GM21381 (cell line): Measurements from ENCODE around the gene PLA2G1B.
"Not testable (repeated sequence)": the region's sequence is repeated elsewhere in the genome, so short reads cannot be mapped to it uniquely, and the experiment has no call there.

Experiments used
- ATAC-seq: cut with Tn5 transposase; IDR thresholded peaks from one replicate; pipeline ENCODE4 v1.9.1; 2021; ENCODE audit warnings: mild to moderate bottlenecking, moderate library complexity; ENCODE audit not compliant: unreplicated experiment

Gene PLA2G1B

DNA sequence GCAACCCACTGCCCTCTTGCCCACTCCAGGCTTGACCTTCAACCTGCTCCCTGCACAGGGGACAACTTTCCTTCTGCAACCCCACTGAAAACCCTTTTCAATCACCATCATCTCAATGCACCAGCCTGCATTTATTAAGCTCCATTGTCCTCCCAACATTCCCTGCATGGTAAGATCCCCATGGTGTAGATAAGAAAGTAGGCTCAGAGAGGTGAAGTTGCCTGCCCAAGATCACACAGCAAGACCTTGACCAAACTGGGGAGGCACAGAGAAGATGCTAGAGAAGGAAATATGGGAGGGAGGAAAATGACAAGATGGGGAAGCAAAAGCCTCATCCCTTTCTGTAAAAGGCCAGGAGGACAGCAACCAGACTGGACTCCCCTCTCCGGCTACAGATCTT, 31.5 kb upstream of the PLA2G1B start:
- ATAC-seq = no peak

DNA sequence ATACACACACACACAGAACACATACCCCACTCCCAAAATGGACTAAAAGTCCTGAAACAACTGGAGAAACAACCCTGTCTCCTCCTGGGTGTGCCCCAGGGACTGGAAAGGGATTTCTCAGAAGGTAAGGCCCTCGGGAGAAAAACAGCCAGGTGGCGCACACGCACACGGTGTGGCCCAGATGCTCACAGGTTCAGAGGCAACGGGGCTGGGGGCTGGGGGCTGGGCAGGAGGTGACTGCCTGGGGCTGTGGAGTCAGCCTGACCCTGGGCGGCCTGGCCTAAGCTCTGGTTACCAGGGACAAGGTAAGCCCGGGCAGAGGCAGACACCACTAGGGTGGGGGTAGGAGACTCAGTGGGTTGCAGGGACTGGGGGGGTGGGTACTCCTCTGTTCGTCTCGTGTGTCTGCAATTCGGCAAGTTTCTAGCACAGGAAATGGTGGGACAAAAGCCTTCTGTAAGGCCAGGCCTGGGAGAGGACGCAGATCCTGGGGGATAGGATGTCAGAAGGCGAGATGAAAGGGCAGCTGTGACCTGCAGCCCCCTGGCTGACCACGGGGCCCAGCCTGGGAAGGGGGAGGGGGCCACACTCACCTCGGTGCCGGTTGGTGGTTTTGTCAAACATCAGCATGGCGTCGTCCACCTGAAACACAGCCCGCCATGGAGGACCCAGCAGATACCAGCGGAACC, 31.0 kb upstream of the PLA2G1B start:
- no peak for ATAC-seq

DNA sequence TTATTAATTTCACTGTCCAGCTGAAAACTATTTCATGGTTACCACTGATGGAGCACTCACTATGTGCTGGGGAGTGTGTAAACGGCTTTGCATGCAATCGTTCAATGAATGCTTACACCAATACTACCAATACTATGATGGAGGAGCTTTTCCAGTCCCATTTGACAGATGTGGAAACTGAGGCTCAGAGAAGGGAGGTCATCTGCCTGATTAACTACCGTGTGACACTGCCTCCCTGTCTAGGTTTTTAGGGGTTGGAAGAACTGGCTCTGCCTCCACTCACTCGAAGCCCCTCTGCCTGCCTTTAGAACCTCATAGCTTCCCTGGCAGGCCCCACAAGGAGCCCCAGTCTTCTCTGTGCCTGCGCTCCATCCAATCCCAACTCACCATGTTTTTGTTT, 29.5 kb upstream of the PLA2G1B start:
- no peak for ATAC-seq

DNA sequence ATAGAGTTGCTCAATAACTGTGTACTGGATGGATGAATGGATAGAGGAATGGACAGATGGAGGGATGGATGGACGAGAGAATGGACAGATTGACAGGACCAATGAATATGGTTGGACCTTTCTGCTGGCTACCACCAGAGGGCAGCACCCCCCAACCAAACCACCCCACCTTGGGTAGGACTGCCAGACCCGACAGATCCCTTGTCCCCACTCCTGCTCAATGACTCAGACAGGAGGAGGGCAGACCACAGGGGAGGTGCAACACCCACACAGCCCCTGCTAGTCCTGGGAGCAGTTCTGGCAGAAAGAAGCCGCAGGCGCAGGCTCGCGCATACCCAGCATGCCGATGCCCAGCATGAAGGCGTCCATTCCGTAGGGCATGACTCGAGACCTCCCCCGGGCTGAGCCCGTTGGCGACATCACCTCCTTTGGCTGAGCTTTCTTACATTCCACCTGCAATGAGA, 29.0 kb upstream of the PLA2G1B start:
- no peak for ATAC-seq

DNA sequence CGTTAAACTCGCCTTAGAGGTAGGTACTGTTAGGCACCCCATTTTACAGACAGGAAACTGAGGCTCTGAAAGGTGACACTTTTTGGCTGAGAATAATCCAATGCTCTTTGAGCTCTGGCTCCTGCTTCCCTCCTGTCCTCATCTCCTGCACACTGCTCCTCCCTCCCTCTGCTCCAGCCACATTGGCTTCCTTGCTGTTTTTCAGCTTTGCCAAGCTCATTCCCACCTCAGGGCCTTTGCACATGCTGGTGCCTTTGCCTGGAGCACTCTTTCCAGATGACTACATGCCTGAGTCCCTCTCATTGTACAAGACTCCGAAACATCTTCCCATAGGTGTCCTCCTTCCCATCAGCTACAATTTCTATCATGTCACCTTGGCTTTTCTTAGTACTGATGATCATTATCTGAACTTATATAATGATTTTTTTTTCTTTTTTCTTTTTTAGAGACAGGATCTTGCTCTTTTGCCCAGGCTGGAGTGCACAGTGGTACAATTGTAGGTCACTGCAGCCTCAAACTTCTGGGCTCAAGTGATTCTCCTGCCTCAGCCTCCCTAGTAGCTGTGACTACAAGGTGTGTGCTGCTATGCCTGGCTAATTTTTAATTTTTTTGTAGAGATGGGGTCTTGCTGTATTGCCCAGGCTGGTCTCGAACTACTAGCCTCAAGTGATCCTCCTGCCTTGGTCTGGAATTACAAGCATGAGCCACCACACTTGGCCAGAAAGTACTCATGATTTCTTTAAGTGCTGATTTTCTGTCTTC, 26.2 kb upstream of the PLA2G1B start:
- no peak for ATAC-seq

DNA sequence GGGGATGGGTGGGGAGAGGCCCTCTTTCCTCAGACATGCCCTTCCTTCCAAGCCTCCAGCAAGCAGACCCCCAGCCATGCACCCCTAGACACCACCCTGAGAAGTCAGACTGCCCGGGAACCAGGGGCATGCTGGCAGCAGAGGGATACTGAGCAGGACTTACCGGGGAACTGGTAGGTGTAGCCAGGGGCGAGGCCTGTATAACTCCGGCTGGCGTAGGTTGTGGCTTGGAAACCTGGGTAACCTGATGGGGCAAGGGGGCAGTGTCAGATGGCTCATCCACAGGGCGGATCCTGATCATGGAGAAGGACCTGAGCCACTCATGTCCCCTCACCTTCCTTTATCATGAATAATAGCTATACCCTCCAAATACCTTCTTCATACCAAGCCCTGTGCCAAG, 25.6 kb upstream of the PLA2G1B start:
- no peak for ATAC-seq

DNA sequence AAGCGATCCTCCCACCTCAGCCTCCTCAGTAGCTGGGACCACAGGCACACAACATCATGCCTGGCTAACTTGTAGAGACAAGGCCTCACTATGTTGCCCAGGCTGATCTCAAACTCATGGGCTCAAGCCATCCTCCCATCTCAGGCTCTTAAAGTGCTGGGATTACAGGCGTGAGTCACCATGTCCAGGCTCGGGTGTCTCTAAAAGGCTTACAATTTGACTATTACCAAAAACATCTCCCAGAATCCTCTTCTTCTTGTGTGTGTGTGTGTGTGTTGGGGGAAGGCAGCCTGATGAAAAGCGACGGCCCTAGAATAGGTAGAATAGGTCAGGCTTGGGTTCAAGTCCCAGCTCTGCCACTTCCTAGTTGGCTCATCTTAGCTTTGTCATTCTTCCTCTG, 24.5 kb upstream of the PLA2G1B start:
- no peak for ATAC-seq

DNA sequence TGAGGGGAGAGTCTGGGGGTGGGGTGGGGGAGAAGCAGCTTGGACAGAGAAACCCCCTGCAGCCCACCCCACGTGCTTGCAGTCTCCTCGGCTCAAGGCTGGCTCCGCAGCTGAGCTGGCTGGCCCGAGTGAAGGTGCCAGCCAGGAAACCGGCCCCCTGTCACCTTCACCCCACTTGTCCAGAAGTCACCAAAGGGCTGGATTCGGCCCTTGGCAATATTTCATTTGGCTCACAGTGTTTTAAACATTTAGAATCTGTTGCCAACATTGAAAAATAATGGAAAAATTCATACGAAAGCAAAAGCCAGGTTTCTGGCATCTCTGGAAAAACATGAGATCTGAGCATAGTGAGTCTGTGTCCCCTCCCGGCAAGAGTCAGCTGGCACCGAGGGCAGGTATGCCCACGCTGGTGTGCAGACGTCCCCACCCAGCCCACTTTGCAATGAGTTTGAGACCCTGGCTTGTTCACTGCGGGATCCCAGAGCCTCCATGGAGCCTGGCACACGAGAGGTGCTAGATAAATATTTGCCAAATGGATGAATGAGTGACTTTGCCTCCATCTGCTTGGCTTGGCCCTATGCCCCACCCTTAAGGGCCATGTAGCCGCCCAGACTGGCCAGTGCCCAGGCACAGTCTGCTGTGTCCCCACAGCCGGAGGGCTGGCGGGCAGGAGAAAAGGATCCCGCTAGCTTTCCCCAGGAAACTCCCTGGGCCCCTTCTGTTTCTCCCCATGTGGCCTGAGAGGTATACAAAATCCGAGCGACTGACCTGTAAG, 23.2 kb upstream of the PLA2G1B start:
- ATAC-seq = no peak

DNA sequence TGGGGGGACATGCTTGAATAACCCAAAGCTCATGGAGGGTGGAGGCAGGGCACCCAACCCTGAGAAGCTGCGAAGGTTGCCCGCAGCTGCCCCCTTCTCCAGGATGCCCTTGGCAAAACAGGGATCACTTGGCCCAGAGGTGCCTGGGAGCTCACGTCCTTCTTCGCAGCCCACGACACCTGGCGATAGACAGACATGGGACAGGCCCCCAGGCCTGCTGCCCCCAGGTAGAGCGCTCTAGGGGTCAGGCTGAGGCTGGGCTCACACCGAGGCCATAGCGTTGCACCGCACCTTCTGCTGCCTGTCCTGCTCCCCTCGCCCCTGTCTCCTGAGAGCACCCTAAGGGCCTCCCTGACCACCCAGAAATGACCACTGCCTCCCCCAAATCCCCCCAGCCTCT, 20.2 kb upstream of the PLA2G1B start:
- no peak for ATAC-seq

DNA sequence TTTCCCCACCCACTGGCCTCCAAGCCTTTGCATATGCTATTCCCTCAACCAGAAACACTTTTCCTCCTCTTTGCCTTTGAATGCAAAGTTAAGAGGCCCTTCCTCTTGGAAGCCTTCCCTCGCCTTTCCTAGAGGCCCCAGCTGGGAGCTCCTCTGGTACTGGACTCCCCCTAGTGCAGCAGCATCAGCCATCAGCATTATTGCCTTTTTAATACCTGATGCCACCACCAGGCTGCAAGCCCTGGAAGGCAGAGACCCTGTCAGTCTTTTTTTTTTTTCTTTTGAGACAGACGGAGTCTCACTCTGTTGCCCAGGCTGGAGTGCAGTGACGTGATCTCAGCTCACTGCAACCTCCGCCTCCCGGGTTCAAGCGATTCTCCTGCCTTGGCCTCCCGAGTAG, 19.1 kb upstream of the PLA2G1B start:
- no peak for ATAC-seq

DNA sequence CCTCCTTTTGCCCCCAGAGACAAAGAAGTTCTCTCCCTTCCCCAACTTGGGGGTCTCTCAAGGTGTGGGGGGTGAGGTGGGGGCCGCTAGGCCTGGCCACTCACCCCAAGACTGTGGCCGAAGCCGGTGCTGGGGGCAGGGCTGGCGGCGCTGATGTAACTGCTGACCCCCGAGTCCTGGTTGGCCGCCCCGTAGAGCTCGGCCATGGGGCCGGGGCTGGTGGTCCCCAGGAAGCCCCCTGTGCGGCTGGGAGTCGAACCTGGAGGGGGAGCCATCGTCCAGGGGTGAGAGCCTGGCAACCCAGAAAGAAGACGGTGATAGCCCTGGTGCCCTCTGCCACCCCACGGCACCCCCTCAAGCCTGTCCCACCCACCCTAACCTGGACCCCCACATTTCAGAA, 18.5 kb upstream of the PLA2G1B start:
- ATAC-seq = no peak

DNA sequence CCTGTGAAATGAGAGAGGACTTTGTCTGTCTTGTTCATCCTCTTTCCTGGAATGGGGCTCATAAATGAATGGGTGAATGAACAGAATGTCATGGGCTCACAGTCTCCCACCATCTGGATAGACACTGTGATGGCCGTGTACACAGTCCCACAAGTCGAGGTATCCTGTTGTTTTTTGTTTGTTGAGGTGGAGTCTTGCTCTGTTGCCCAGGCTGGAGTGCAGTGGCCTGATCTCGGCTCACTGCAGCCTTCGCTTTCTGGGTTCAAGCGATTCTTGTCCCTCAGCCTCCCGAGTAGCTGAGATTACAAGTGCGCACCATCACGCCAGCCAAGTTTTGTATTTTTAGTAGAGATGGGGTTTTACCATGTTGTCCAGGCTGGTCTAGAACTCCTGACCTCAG, 16.1 kb upstream of the PLA2G1B start:
- ATAC-seq = no peak

DNA sequence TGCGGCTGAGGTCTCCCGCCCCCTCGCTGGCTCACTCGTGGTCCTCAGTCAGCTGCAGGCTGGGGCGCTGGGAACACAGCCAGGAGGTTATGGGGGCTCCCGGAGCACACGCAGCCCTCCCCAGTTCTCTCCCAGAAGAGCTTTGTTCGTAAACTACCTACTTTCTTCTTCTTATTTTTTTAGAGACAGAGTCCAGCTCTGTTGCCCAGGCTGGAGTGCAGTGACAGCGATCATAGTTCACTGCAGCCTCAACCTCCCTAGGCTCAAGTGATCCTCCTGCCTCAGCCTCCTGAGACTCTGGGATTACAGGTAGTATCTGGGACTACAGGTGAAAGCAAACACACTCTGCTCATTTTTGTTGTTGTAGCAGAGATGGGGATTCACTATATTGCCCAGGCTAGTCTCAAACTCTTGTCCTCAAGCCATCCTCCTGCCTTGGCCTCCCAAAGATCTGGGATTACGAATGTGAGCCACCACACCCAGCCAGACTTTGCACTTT, 15.5 kb upstream of the PLA2G1B start:
- ATAC-seq = no peak

DNA sequence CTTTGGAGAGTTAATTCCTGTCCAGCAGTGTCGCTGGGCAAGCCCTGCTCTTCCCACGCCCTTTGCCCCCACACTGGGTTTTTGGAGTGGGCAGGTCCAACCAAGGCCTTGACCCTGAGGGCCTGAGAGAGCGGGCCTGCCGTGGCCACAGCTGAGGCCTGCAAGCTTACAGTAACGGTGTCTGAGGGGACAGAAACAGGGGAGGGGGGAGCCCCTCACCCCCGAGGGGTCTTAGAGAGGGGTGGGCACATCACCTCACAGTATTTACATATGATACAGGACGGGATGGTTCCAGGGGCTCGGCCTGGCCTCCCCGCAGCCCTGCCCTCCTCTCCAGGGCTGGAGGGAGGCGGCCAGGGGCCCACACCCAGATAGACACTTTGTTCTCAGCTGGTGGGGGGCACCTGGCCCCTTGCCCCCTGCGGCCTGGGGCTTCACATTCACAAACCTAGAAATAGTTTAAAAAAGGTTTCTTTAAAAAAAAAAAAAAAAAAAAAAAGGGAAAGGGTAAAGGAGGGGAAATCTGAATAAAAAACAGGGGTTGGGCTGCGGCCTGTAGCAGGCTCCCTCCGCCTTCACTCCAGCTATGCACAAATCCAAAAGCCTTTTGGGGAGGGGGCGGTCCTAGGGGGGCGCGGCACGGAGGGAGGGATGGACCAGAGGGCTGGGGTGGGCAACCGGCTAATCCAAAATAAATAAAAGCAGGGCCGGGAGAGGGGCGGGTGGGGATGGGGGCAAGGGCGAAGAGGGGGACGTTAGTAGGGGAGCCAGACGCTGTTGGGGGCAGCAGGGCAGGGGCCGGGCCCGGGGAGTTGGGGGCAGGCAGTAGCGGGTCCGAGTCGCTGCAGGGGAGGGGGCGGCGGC, 14.8 kb upstream of the PLA2G1B start:
- ATAC-seq = no peak

DNA sequence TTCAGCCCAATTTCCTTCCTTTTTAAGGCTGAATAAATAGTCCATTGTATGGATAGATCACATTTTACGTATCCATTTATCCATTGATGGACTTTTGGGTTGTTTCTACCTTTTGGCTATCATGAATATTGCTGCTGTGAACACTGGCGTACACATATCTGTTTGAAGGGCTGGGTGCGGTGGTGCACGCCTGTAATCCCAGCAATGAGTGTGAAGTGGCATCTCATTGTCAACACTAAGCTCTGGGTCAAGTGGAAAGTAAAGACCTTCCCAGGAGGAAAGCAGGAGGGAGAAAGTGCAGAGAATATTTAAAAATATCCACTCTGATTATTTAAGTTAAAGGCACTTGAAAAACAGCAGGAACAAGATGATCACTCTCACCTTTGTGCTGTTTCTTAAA, 11.7 kb upstream of the PLA2G1B start:
- no peak for ATAC-seq

DNA sequence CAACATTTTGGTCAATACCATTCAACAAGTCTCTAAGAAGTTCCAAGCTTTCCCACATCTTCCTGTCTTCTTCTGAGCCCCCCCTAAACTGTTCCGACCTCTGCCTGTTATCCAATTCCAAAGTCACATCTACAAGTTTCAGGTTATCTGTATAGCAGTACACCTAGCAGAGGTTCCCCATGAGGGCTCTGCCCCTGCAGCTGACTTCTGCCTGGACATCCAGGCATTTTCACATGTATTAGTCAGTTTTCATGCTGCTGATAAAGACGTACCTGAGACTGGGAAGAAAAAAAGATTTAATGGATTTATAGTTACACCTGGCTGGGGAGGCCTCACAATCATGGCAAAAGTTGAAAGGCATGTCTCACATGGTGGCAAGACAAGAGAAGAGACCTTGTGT, 10.2 kb upstream of the PLA2G1B start:
- ATAC-seq = no peak

DNA sequence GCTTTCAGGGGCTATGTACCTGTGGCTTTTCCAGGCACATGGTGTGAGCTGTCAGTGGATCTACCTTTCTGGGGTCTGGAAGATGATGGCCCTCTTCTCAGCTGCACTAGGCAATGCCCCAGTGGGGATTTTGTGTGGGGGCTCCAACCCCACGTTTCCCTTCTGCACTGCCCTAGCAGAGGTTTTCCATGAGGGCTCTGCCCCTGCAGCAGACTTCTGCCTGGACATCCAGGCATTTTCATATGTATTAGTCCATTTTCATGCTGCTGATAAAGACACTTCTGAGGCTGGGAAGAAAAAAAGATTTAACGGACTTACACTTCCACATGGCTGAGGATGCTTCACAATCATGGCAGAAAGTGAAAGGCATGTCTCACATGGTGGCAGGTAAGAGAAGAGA, 8.8 kb upstream of the PLA2G1B start:
- not testable (repeated sequence) for ATAC-seq

DNA sequence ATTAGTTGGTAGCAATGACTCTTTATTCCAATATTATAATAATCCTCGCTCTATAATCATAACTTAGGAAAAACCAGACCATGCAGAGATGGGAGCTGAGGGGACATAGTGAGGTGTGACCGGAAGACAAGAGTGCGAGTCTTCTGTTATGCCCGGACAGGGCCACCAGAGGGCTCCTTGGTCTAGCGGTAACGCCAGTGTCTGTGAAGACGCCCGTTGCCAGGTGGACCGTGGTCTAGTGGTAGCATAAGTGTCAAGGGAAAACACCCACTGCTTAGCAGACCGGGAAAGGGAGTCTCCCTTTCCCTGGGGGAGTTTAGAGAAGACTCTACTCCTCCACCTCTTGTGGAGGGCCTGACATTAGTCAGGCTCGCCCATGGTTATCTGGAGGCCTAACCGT, 7.9 kb upstream of the PLA2G1B start:
- not testable (repeated sequence) for ATAC-seq

DNA sequence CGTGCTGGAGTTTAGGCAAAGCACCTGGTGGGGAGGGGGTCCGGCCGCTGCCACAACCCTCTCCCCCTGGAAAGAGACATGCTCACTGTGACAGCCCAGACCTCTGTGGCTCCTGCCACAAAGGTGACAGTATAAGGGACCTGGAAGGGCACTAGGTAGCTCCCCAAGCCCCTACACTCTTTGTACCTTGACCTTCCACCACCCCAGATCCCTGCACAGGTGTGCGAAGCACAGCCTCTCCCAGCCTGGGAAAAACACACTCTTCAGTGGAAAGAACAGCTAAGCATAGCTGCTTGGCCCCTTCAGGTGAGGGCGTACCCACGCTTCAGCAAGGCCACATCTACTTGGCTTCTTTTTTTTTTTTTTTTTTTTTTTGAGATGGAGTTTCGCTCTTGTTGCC, 4.9 kb upstream of the PLA2G1B start:
- ATAC-seq = no peak

DNA sequence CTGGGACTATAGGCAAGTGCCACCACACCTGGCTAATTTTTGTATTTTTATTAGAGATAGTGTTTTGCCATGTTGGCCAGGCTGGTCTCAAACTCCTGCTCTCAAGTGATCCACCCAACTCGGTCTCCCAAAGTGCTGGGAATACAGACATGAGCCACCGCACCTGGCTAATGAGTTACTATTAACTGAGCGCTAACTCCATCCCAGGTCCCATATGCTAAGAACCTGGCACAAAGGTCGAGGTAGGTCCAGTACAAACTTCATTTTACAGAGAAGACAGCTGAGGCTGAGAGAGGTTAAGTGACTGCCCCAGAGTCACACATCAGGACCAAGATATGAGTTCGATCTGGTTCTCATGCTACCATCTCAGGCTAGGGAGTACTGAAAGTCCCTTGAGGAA, 4.5 kb upstream of the PLA2G1B start:
- no peak for ATAC-seq

DNA sequence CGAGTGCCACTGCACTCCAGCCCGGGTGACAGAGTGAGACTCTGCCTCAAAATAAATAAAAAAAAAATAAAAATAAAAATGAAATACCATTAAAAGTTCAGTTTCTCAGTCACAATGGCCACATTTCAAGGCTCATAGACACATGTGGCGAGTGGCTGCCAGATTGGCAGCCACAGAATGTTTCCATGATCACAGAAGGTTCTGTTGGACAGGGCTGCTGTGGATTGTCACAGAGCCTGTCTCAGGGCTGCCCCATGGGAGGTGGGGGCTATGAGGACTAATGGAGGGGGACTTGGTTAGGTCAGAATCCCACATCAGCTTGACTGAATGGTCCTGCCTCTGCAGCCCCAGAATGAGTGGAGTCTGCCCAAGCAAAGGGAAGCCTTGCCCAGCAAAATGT, 3.8 kb upstream of the PLA2G1B start:
- no peak for ATAC-seq
